Stimulated activated CD4-positive, alpha-beta T cell treated with anti-CD3 and anti-CD28 coated beads, Interleukin-2, amount 100 ng/mL, for 48 hours (primary cell): Measurements from ENCODE around the gene TMEM18.

ENCODE experiments used
- DNase-seq, 2 donors: peaks; one replicate each; pipeline ENCODE4 v3.0.0-alpha.2; 2020

TMEM18 gene

DNA sequence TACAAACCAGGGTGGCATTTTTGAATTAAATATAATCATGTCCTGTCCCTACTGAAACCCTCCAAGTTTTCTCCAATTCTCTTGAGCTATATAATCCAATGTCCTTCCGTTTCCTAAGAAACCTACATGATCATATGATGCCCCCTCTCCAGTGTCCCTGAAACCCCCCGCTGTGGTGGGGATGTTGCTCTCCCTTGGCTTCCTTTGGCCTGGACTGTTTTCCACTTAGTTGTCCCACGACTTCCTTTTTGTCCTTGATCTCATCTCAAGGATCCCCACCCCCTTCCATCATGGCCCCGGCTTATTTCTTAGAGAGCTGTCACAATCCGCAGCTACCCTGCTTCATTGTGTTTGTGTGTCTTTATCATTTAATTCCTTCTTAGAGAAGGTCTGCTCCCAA is 43.8 kb downstream of the TMEM18 start:
- DNase-seq: no peak

DNA sequence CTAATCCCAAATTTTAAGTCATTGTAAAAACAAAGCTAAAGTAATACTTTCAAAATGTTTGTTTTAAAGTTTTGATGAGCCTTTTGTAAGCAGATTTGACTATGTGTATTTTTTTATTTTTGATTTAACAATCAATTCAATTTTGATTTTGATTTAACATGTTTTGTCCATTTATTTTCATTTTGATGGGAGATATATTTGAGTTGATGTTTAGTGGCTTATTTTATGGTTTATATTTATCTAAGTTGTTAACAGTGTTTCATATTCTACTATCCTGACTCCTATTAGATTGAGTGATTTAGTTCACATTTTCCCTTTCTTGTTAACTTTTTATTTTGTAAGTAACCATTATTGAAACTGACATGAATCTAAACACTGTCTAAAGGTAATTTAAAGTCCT is 44.7 kb downstream of the TMEM18 start:
- no peak for DNase-seq

DNA sequence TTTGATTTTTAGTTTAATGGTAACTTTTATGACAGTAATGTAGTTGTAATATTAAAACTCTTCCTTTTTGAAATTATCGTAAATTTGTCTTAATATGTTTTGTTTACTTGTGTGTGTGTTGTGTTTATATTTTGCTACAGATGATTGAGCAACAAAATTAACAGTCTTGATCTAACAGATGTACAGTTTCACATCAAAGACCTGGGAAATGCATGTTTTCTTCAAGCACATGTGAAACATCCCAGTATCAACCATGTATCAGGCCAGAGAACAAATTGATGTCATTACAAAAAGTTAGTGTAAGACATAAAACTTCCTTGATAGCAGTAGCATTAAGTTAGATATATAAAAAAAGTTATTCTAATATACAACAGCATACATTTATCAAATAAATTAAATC is 45.5 kb downstream of the TMEM18 start:
- no peak for DNase-seq

GRCh38 chr2:630451-631320 is 46.5 kb downstream of the TMEM18 start:
- no peak for DNase-seq

GRCh38 chr2:629961-630360 is 47.2 kb downstream of the TMEM18 start:
- DNase-seq: no peak

- no peak for DNase-seq
These were observed 48.6 kb downstream of the TMEM18 start for GRCh38 chr2:628651-629050.

- no peak for DNase-seq
These were observed 49.2 kb downstream of the TMEM18 start for GRCh38 chr2:627926-628560.

DNA sequence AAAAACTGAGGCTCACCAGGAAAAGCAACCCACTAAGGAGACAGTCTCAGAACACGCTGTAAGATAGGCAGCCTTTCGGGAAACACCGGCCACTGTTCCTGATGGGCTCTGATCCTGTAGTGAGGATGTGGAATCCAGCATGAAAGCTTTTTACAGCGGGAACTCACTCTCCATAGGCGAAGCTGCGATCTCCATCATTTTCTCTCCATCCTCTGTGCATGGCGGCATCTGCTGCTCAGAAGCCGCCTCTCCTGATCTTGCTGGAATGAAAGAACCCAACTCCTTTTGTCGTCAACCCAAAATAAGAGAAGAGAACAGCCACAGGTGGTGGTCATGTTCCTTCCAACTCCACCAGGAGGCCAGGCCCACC is 49.9 kb downstream of the TMEM18 start:
- no peak for DNase-seq

DNA sequence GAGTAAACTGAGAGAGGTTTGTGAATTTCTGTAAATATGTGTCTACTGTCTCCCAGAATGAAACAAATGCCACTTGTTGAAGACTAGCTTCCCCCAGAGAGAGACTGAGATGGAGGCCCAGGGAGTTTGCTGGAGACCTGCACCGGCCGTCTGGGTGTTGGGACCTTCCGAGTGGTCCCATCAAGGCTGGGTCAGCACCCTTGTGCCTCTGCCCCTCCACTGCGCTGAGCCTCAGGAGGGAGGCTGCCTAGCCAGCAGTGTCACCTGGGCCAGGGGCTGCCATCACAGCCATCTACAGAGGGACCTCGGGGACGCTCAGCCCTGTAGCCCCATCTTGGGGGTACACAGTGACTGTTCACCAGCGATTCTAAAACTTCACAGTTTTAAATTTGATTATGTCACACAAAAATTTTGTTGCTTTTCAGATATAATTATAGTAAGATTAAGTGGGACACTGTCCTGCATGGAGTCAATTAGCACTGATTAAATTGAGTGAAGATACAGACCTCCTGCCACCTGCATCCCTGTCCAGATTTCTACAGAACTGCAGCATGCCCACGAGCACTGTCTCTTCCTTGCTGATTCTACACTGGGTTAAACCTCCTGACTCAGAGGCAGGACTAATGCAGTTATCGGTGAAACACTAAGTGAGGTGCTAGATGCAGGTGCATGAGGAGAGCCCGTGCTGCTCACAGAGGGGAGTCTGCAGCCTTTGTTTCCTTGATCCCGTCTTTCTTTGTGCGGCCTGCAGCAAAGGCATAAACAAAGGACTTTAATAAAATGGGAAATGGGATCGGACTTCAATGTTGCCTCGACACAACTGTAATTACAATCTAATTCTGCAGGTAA is 50.5 kb downstream of the TMEM18 start:
- DNase-seq: no peak

- no peak for DNase-seq
These were observed 51.5 kb downstream of the TMEM18 start for GRCh38 chr2:625415-626333.

DNA sequence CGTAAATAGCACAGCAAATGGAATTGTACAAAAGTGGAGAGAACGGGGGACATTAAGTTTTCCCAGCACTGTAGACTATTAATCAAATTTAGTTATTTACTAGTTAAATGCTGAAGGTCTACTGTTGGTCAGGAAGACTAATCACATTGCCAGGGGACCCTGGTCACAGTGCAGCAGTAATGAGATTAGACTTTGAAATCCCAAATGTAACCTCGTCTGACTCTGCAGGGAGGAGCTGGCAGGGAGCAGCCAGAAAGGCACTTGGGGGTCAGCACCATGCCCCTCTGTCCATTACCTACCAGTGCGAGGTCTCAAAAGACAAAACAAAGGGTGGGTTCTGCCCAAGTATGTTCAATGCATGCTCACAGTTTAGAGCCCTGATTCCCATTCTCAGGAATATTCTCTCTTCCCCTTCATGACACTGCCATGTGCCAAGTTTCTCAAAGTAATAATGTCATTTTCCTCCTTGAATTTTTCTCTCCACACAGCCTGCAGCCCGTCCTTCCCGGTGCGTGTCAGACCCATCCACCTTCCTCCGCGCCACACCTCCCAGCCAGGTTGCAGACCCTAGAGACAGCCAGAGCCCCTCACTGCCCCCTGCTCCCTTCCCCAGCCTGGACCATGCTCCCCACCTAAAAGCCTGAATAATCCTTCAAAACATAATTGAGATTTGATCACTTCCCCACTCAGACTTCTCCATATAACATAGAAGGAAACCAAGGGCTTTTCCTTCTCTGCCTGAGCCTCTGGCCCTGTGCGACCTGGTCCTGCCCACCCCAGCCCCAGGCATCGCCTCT is 52.5 kb downstream of the TMEM18 start:
- DNase-seq: no peak

- no peak for DNase-seq
These were observed 53.1 kb downstream of the TMEM18 start for GRCh38 chr2:624096-624495.

- DNase-seq: no peak
These were observed 53.9 kb downstream of the TMEM18 start for GRCh38 chr2:623130-623922.

DNA sequence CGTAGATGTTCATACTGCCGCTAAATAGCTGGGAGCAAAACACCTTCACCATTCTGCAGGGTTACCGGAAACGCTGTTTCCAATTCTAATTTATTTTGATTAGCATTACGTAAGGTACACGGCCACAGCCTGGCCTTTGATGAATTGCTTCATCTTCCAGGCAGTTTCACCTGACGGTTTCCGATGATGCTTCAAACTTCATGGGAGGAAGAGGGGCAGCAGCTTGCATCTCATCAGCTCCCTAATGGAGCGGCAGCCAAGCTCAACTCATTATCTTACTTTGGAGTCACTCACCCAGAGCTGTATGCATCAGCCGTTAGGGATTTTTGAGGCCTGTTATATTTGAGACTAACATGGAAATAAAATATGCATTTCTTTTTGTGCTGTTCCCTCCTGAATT is 54.8 kb downstream of the TMEM18 start:
- DNase-seq: no peak

DNA sequence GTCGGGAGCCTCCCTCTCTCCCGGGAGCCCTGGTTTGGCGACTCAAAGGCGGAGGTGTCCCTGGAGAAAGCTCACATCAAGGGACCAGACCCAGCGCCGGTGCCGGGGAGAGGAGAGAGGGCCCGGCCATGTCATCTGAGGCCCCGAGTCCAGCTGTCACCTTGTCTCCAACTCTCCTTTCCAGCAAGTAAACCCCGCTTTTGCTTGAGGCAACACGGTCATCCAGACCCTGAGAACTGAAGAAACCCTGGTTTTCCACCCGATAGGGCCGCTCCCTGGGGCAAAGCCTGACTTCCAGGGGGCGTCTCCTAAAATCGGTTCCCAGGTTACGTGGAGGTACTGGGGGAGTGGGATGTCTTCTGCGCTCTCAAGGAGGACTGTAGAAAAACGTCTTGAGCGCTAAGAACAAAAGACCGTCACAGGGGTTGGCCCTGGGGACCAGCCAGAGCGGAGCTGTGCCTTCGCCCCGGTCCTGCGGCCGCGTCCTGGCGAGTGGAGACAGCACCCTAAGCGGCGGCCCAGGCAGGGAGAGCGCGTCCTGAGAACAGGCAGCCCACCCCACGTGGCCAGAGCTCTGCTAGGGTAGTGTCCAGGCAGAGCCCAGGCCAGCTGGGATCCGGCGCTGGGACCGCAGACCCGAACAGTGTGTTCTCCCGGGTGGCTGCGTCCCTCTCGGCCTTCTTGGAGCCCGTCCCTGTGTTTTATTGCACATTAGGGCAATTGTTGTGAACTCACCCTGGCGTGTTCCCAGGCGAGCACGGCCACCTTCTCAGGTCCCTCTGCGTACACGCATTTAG is 55.7 kb downstream of the TMEM18 start:
- DNase-seq: no peak

- no peak for DNase-seq
These were observed 56.5 kb downstream of the TMEM18 start for GRCh38 chr2:620471-621302.

DNA sequence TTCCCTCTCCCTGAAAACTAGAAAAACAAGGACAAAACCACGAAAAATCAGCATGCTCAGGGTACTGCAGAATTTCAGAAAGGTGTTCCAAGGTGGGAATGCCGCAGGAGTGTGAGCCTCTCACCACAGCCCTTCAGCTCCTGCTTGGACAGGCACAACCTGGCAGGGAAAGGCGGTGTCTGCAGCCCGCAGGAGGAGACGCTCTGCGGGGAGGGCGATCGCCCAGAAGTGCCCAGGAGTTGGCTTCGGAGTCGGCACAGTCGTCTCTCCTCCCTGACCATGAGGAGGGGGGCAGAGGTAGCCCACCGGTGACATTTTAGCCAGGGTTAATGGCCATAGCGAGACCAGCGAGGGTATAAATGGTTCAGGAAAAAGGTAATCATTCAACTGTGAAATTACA is 57.2 kb downstream of the TMEM18 start:
- DNase-seq: no peak

- DNase-seq: no peak
These were observed 58.7 kb downstream of the TMEM18 start for GRCh38 chr2:618422-618990.

GRCh38 chr2:618005-618404 is 59.2 kb downstream of the TMEM18 start:
- no peak for DNase-seq
